Hematopoietic multipotent progenitor cell treated with erythropoietin and hydrocortisone succinate and interleukin-3 and kit ligand, for 17 days (in vitro differentiated cells): ENCODE results near the gene DCLK1.

Source experiments
- DNase-seq: peaks from one replicate; pipeline ENCODE4 v3.0.0-alpha.2; 2015; ENCODE audit warnings: low spot score

The DCLK1 gene

GRCh38 chr13:35747594-35747993 is 383.6 kb downstream of the DCLK1 start:
- DNase-seq = no peak

GRCh38 chr13:35744566-35745178 is 386.5 kb downstream of the DCLK1 start:
- DNase-seq = no peak

GRCh38 chr13:35744144-35744543 is 387.0 kb downstream of the DCLK1 start:
- DNase-seq = no peak

- no peak for DNase-seq
Observed at GRCh38 chr13:35743165-35743564, 388.0 kb downstream of the DCLK1 start.

- DNase-seq = no peak
Observed at GRCh38 chr13:35741657-35742056, 389.5 kb downstream of the DCLK1 start.

GRCh38 chr13:35736876-35737275 is 394.3 kb downstream of the DCLK1 start:
- no peak for DNase-seq

GRCh38 chr13:35733827-35734226 is 397.4 kb downstream of the DCLK1 start:
- DNase-seq = no peak

- no peak for DNase-seq
Observed at GRCh38 chr13:35732565-35732964, 398.6 kb downstream of the DCLK1 start.

GRCh38 chr13:35731471-35731870 is 399.7 kb downstream of the DCLK1 start:
- no peak for DNase-seq

GRCh38 chr13:35729926-35730627 is 401.1 kb downstream of the DCLK1 start:
- no peak for DNase-seq

- DNase-seq = no peak
Observed at GRCh38 chr13:35727881-35728280, 403.3 kb downstream of the DCLK1 start.

GRCh38 chr13:35724446-35724845 is 406.7 kb downstream of the DCLK1 start:
- no peak for DNase-seq

- DNase-seq = no peak
Observed at GRCh38 chr13:35723821-35724220, 407.4 kb downstream of the DCLK1 start.

- DNase-seq = no peak
Observed at GRCh38 chr13:35723053-35723461, 408.1 kb downstream of the DCLK1 start.

GRCh38 chr13:35722458-35723052 is 408.6 kb downstream of the DCLK1 start:
- no peak for DNase-seq

GRCh38 chr13:35720690-35721554 is 410.3 kb downstream of the DCLK1 start:
- DNase-seq = peak; percentile 21

GRCh38 chr13:35720290-35720689 is 410.9 kb downstream of the DCLK1 start:
- no peak for DNase-seq
